WTC11 (cell line): ENCODE data around the gene CPT1A. TPM values are rescaled to one million over a fixed set of nuclear protein-coding genes. Genes with fewer than 3 reads are reported as not detected.

ENCODE experiments used
- AFF4 ChIP-seq: sonication (generic); formaldehyde crosslinking; IDR thresholded peaks from 2 replicates; pipeline ENCODE4 v1.8.1; 2023; ENCODE audit warnings: mild to moderate bottlenecking, missing genetic modification reagents, borderline replicate concordance
- CBFB ChIP-seq: sonication (generic); formaldehyde crosslinking; IDR thresholded peaks from 2 replicates; pipeline ENCODE4 v1.8.1; 2022; ENCODE audit warnings: mild to moderate bottlenecking, low read depth, missing genetic modification reagents
- CREM ChIP-seq: sonication (generic); formaldehyde crosslinking; IDR thresholded peaks from 2 replicates; pipeline ENCODE4 v1.8.1; 2022; ENCODE audit warnings: mild to moderate bottlenecking, missing genetic modification reagents, moderate library complexity
- E2F5 ChIP-seq: sonication (generic); formaldehyde crosslinking; IDR thresholded peaks from 2 replicates; pipeline ENCODE4 v1.8.1; 2022; ENCODE audit warnings: mild to moderate bottlenecking, moderate library complexity, missing genetic modification reagents
- EMX1 ChIP-seq: fragments of 250-450 bp; sonication (Bioruptor Pico); IDR thresholded peaks from 2 replicates; pipeline ENCODE4 v1.8.0; 2021; ENCODE audit warnings: mild to moderate bottlenecking
- ETV6 ChIP-seq: sonication (generic); formaldehyde crosslinking; IDR thresholded peaks from 2 replicates; pipeline ENCODE4 v1.8.1; 2022; ENCODE audit warnings: mild to moderate bottlenecking, missing genetic modification reagents
- FOXJ3 ChIP-seq: sonication (generic); formaldehyde crosslinking; IDR thresholded peaks from 2 replicates; pipeline ENCODE4 v1.9.0; 2021; ENCODE audit warnings: missing genetic modification reagents, mild to moderate bottlenecking, borderline replicate concordance
- GABPB1 ChIP-seq: sonication (generic); formaldehyde crosslinking; IDR thresholded peaks from 2 replicates; pipeline ENCODE4 v1.8.1; 2023; ENCODE audit warnings: mild to moderate bottlenecking, missing genetic modification reagents
- HMGXB4 ChIP-seq: sonication (generic); formaldehyde crosslinking; IDR thresholded peaks from 2 replicates; pipeline ENCODE4 v1.8.1; 2023; ENCODE audit warnings: mild to moderate bottlenecking, moderate library complexity, missing genetic modification reagents
- IRF2 ChIP-seq: sonication (generic); formaldehyde crosslinking; IDR thresholded peaks from 2 replicates; pipeline ENCODE4 v1.8.0; 2022; ENCODE audit warnings: low read depth, missing genetic modification reagents, borderline replicate concordance
- JAZF1 ChIP-seq: fragments of 250-450 bp; sonication (Bioruptor Pico); IDR thresholded peaks from 2 replicates; pipeline ENCODE4 v1.9.0; 2021; ENCODE audit warnings: moderate library complexity, mild to moderate bottlenecking, inconsistent platforms
- MAX ChIP-seq: sonication (generic); formaldehyde crosslinking; IDR thresholded peaks from 2 replicates; pipeline ENCODE4 v1.8.0; 2022; ENCODE audit warnings: mild to moderate bottlenecking, missing genetic modification reagents
- MLX ChIP-seq: sonication (generic); formaldehyde crosslinking; IDR thresholded peaks from 2 replicates; pipeline ENCODE4 v1.8.1; 2023; ENCODE audit warnings: mild to moderate bottlenecking, missing genetic modification reagents, moderate library complexity
- MYBL2 ChIP-seq: sonication (generic); formaldehyde crosslinking; IDR thresholded peaks from 2 replicates; pipeline ENCODE4 v1.8.1; 2023; ENCODE audit warnings: mild to moderate bottlenecking, moderate library complexity, missing genetic modification reagents
- NR1H2 ChIP-seq: sonication (generic); formaldehyde crosslinking; IDR thresholded peaks from 2 replicates; pipeline ENCODE4 v1.9.0; 2021; ENCODE audit warnings: mild to moderate bottlenecking, moderate library complexity, missing genetic modification reagents
- NR3C1 ChIP-seq: sonication (generic); formaldehyde crosslinking; conservative IDR thresholded peaks from 2 replicates; pipeline ENCODE4 v1.8.1; 2023; ENCODE audit warnings: low read depth, mild to moderate bottlenecking, missing genetic modification reagents
- SP1 ChIP-seq: sonication (generic); formaldehyde crosslinking; conservative IDR thresholded peaks from 2 replicates; pipeline ENCODE4 v1.8.1; 2022; ENCODE audit warnings: missing genetic modification reagents
- ZBTB43 ChIP-seq: sonication (generic); formaldehyde crosslinking; IDR thresholded peaks from 2 replicates; pipeline ENCODE4 v1.8.1; 2023; ENCODE audit warnings: mild to moderate bottlenecking, missing genetic modification reagents
- ZNF317 ChIP-seq: sonication (generic); formaldehyde crosslinking; IDR thresholded peaks from 2 replicates; pipeline ENCODE4 v1.8.1; 2023; ENCODE audit warnings: low read depth, mild to moderate bottlenecking, moderate library complexity, missing genetic modification reagents, borderline replicate concordance
- ZNF396 ChIP-seq: fragments of 250-450 bp; sonication (Bioruptor Pico); IDR thresholded peaks from 2 replicates; pipeline ENCODE4 v1.8.0; 2021; ENCODE audit warnings: mild to moderate bottlenecking, moderate library complexity, borderline replicate concordance
- ZNF423 ChIP-seq: fragments of 250-450 bp; sonication (Bioruptor Pico); IDR thresholded peaks from 2 replicates; pipeline ENCODE4 v2.1.2; 2022; ENCODE audit warnings: mild to moderate bottlenecking, moderate library complexity
- total RNA-seq: library from RNA; stranded (reverse); gene quantifications from 3 replicates; pipeline ENCODE4 v1.2.3, GENCODE V29; 2021
- TF ChIP-seq, protein P1 (sequence below): fragments of 200-600 bp; IDR thresholded peaks from 2 replicates; pipeline ENCODE4 v1.8.0; 2022; ENCODE audit warnings: antibody characterized with exemption
- TF ChIP-seq, protein P2 (sequence below): fragments of 250-450 bp; sonication (Bioruptor Pico); IDR thresholded peaks from 2 replicates; pipeline ENCODE4 v2.1.2; 2022; ENCODE audit warnings: mild to moderate bottlenecking, moderate library complexity
- TF ChIP-seq, protein P3 (sequence below): fragments of 250-450 bp; sonication (Bioruptor Pico); IDR thresholded peaks from 2 replicates; pipeline ENCODE4 v1.9.0; 2021; ENCODE audit warnings: mild to moderate bottlenecking

CPT1A gene
- total RNA-seq, 1 experiment from 2014 or later, result 28.1 TPM

GRCh38 chr11:68839054-68839865 is 2.5 kb downstream of the CPT1A start (continued):
- TF ChIP-seq ZNF317 (CRISPR knock-in tag) (no peak), NR3C1 (CRISPR knock-in tag) (no peak), CREM (CRISPR knock-in tag) (no peak), ETV6 (peak; percentile 52; the same call in 1 of the 2 replicates), GABPB1 (CRISPR knock-in tag) (peak; percentile 55), NR1H2 (CRISPR knock-in tag) (no peak), ZNF423 (CRISPR knock-in tag) (no peak), MAX (CRISPR knock-in tag) (peak; percentile 18; the same call in 1 of the 2 replicates), IRF2 (CRISPR knock-in tag) (no peak), E2F5 (CRISPR knock-in tag) (no peak), FOXJ3 (CRISPR knock-in tag) (no peak), ZBTB43 (CRISPR knock-in tag) (no peak), AFF4 (CRISPR knock-in tag) (no peak), SP1 (CRISPR knock-in tag) (peak; percentile 79), EMX1 (CRISPR knock-in tag) (no peak), MYBL2 (CRISPR knock-in tag) (no peak; the same call in 1 of the 2 replicates), ZNF396 (CRISPR knock-in tag) (no peak), JAZF1 (CRISPR knock-in tag) (no peak), MLX (CRISPR knock-in tag) (no peak), HMGXB4 (CRISPR knock-in tag) (no peak), CBFB (CRISPR knock-in tag) (no peak)
- TF ChIP-seq, protein P1, sequence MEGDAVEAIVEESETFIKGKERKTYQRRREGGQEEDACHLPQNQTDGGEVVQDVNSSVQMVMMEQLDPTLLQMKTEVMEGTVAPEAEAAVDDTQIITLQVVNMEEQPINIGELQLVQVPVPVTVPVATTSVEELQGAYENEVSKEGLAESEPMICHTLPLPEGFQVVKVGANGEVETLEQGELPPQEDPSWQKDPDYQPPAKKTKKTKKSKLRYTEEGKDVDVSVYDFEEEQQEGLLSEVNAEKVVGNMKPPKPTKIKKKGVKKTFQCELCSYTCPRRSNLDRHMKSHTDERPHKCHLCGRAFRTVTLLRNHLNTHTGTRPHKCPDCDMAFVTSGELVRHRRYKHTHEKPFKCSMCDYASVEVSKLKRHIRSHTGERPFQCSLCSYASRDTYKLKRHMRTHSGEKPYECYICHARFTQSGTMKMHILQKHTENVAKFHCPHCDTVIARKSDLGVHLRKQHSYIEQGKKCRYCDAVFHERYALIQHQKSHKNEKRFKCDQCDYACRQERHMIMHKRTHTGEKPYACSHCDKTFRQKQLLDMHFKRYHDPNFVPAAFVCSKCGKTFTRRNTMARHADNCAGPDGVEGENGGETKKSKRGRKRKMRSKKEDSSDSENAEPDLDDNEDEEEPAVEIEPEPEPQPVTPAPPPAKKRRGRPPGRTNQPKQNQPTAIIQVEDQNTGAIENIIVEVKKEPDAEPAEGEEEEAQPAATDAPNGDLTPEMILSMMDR, result no peak
- TF ChIP-seq, protein P2, sequence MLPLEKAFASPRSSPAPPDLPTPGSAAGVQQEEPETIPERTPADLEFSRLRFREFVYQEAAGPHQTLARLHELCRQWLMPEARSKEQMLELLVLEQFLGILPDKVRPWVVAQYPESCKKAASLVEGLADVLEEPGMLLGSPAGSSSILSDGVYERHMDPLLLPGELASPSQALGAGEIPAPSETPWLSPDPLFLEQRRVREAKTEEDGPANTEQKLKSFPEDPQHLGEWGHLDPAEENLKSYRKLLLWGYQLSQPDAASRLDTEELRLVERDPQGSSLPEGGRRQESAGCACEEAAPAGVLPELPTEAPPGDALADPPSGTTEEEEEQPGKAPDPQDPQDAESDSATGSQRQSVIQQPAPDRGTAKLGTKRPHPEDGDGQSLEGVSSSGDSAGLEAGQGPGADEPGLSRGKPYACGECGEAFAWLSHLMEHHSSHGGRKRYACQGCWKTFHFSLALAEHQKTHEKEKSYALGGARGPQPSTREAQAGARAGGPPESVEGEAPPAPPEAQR (CRISPR knock-in tag), result no peak
- TF ChIP-seq, protein P3, sequence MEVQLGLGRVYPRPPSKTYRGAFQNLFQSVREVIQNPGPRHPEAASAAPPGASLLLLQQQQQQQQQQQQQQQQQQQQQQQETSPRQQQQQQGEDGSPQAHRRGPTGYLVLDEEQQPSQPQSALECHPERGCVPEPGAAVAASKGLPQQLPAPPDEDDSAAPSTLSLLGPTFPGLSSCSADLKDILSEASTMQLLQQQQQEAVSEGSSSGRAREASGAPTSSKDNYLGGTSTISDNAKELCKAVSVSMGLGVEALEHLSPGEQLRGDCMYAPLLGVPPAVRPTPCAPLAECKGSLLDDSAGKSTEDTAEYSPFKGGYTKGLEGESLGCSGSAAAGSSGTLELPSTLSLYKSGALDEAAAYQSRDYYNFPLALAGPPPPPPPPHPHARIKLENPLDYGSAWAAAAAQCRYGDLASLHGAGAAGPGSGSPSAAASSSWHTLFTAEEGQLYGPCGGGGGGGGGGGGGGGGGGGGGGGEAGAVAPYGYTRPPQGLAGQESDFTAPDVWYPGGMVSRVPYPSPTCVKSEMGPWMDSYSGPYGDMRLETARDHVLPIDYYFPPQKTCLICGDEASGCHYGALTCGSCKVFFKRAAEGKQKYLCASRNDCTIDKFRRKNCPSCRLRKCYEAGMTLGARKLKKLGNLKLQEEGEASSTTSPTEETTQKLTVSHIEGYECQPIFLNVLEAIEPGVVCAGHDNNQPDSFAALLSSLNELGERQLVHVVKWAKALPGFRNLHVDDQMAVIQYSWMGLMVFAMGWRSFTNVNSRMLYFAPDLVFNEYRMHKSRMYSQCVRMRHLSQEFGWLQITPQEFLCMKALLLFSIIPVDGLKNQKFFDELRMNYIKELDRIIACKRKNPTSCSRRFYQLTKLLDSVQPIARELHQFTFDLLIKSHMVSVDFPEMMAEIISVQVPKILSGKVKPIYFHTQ (CRISPR knock-in tag), result no peak
